Endodermal cell (in vitro differentiated cells): ENCODE measurements around the gene TNFRSF1A. TPM values are rescaled to one million over a fixed set of nuclear protein-coding genes. Genes with fewer than 3 reads are reported as not detected.
"Not testable (repeated sequence)": the region's sequence is repeated elsewhere in the genome, so short reads cannot be mapped to it uniquely, and the experiment has no call there.

Experiments used
- DNase-seq: peaks from one replicate; pipeline ENCODE4 v3.0.0-alpha.2; 2017
- H3K27ac ChIP-seq: 2 replicates; pipeline ENCODE4 v1.5.1; 2013; ENCODE audit warnings: mild to moderate bottlenecking, low read depth, low read length, moderate library complexity
- H3K27me3 ChIP-seq: 2 replicates; pipeline ENCODE4 v1.6.1; 2013; ENCODE audit warnings: mild to moderate bottlenecking, low read length, moderate library complexity; ENCODE audit not compliant: insufficient read depth, control insufficient read depth, poor library complexity, severe bottlenecking
- H3K36me3 ChIP-seq: 2 replicates; pipeline ENCODE4 v1.7.0; 2013; ENCODE audit warnings: mild to moderate bottlenecking, low read length, moderate library complexity; ENCODE audit not compliant: control insufficient read depth, insufficient read depth
- H3K4me1 ChIP-seq: one replicate; pipeline ENCODE4 v1.7.0; 2013; ENCODE audit warnings: low read length; ENCODE audit not compliant: control insufficient read depth, insufficient read depth
- H3K4me3 ChIP-seq: 2 replicates; pipeline ENCODE4 v1.5.1; 2013; ENCODE audit warnings: mild to moderate bottlenecking, low read length, moderate library complexity
- H3K9ac ChIP-seq: 2 replicates; pipeline ENCODE4 v1.6.1; 2013; ENCODE audit warnings: mild to moderate bottlenecking, low read length, moderate library complexity; ENCODE audit not compliant: poor library complexity, severe bottlenecking; ENCODE audit errors: extremely low read depth
- H3K9me3 ChIP-seq: 2 replicates; pipeline ENCODE4 v1.6.1; 2013; ENCODE audit warnings: mild to moderate bottlenecking, low read length, moderate library complexity; ENCODE audit not compliant: control insufficient read depth
- H3K27ac Mint-ChIP-seq: 2 replicates; pipeline ENCODE4 v1.8.0; 2020; ENCODE audit warnings: mixed read lengths
- H3K27me3 Mint-ChIP-seq: 2 replicates; pipeline ENCODE4 v1.8.0; 2021; ENCODE audit warnings: mild to moderate bottlenecking, mixed read lengths; ENCODE audit not compliant: insufficient read depth
- H3K36me3 Mint-ChIP-seq: 2 replicates; pipeline ENCODE4 v1.8.0; 2020; ENCODE audit warnings: low read depth, mixed read lengths
- H3K4me1 Mint-ChIP-seq: 2 replicates; pipeline ENCODE4 v1.8.0; 2020; ENCODE audit warnings: mixed read lengths
- H3K4me3 Mint-ChIP-seq: 2 replicates; pipeline ENCODE4 v1.8.0; 2020; ENCODE audit warnings: mild to moderate bottlenecking, moderate library complexity, mixed read lengths
- H3K9me3 Mint-ChIP-seq: 2 replicates; pipeline ENCODE4 v1.8.0; 2020; ENCODE audit warnings: mild to moderate bottlenecking, mixed read lengths
- CTCF ChIP-seq: fragments of 200-600 bp; sonication (generic); conservative IDR thresholded peaks from 2 replicates; pipeline ENCODE4 v1.5.0; 2021; ENCODE audit warnings: antibody characterized with exemption, mild to moderate bottlenecking
- WGBS, 2 experiments: methylation state at CpG; one replicate each; pipeline versions ENCODE4 v1.1.5 to v1.1.7; 2013; ENCODE audit warnings: missing lambda C conversion rate in 2 of 2, mixed read lengths in 1 of 2; ENCODE audit not compliant: insufficient coverage in 1 of 2, insufficient read length in 1 of 2; 5-methylcytosine and 5-hydroxymethylcytosine counted together
- total RNA-seq, 2 donors: library from RNA; stranded (reverse); fragmentation: NEBNext Ultra II Directional in 1 of 2; extraction: Animal tissue kit (Norgen Biotek cat#: 25700) in 1 of 2; gene quantifications; 2 replicates in 1 of 2; 3 replicates in 1 of 2; pipeline ENCODE4 v1.2.1, GENCODE V29; 2021

The TNFRSF1A gene
- total RNA-seq, 2 donors from 2014 or later, result 43.2 to 86.2 TPM

DNA sequence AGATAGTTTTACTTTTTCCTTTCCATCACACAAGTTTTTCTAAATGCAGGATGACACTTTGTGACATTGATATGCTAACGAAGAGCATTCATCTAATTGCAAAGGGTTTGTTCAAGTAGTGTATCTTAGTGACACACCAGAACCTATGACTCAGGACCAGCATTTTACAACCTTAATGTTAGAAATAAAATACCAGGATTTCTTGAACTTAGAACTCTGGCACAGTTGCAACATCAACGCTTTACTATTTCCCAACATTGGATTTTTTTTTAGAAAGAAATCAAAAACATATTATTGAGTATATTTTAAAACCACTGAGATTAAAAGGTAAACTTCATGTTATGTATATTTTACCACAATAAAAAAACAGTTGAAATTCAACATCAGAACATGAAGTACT, 49.3 kb downstream of the TNFRSF1A start:
- WGBS, 2 experiments, result 96 to 100% methylated on average over 1 to 2 of the region's 2 CpGs
- no peaks in the 10 kb centered on the region for H3K27me3 ChIP-seq
- DNase-seq, result no peak
- Mint-ChIP-seq H3K4me1 (peaks cover 13% of the 10 kb centered on the region), H3K4me3 (no peak overlapping the region), H3K9me3 (peaks cover 31% of the 10 kb centered on the region), H3K36me3 (peaks cover 7% of the 10 kb centered on the region), H3K27ac (no peak overlapping the region), H3K27me3 (peaks cover 3% of the 10 kb centered on the region)
- no peaks in the 10 kb centered on the region for H3K36me3 ChIP-seq
- TF ChIP-seq CTCF, result no peak
- H3K9me3 ChIP-seq, result peaks cover 6% of the 10 kb centered on the region
- no peaks in the 10 kb centered on the region for H3K4me1 ChIP-seq
- H3K9ac ChIP-seq, result no peak overlapping the region
- H3K4me3 ChIP-seq, result no peak overlapping the region
- H3K27ac ChIP-seq, result no peak overlapping the region

DNA sequence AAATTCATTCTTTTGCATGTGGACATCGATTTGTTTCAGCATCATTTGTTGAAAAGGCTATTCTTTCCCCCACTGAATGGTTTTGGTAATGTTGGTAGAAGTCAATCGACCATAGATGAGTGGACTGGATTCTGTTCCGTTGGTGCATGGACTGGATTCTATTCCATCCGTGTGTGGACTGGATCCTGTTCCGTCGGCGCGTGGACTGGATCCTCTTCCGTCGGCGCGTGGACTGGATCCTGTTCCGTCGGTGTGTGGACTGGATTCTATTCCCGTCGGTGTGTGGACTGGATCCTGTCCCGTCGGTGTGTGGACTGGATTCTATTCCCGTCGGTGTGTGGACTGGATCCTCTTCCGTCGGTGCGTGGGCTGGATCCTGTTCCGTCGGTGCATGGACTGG, 52.0 kb downstream of the TNFRSF1A start:
- not testable (repeated sequence) for H3K4me3 ChIP-seq, H3K4me1 Mint-ChIP-seq, H3K9ac ChIP-seq, H3K4me1 ChIP-seq, H3K27ac ChIP-seq, DNase-seq, H3K27me3 Mint-ChIP-seq, H3K36me3 Mint-ChIP-seq, H3K27ac Mint-ChIP-seq, H3K4me3 Mint-ChIP-seq, H3K36me3 ChIP-seq, H3K9me3 ChIP-seq, H3K27me3 ChIP-seq
- WGBS, 2 experiments, result 97 to 100% methylated on average over 1 to 12 of the region's 25 CpGs
- H3K9me3 Mint-ChIP-seq, result peaks cover 25% of the 10 kb centered on the region

DNA sequence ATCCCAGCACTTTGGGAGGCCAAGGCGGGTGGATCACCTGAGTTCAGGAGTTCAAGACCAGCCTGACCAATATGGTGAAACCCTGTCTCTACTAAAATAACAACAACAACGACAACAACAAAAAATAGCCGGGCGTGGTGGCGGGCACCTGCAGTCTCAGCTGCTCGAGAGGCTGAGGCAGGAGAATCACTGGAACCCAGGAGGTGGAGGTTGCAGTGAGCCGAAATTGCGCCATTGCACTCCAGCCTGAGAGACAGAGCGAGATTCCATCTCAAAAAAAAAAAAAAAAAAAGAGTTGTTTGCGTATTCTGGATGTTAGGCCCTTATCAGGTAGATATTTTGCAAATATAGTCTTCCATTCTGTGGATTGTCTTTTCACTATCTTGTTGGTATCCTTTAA, 52.8 kb downstream of the TNFRSF1A start:
- H3K27me3 Mint-ChIP-seq, H3K4me1 ChIP-seq, H3K9me3 ChIP-seq, H3K27me3 ChIP-seq, H3K27ac Mint-ChIP-seq, H3K4me1 Mint-ChIP-seq, H3K36me3 ChIP-seq, DNase-seq, H3K27ac ChIP-seq, H3K9ac ChIP-seq, H3K4me3 ChIP-seq, H3K4me3 Mint-ChIP-seq, H3K36me3 Mint-ChIP-seq: not testable (repeated sequence)
- whole genome bisulfite sequencing, 2 experiments, result 95 to 100% methylated on average over 3 to 9 of the region's 10 CpGs
- peaks cover 25% of the 10 kb centered on the region for H3K9me3 Mint-ChIP-seq

- Mint-ChIP-seq H3K4me1 (peaks cover 7% of the 10 kb centered on the region), H3K36me3 (peaks cover 7% of the 10 kb centered on the region)
These were observed 53.6 kb downstream of the TNFRSF1A start for GRCh38 chr12:6288235-6288634.

More at GRCh38 chr12:6288235-6288634, 53.6 kb downstream of the TNFRSF1A start:
- Histone ChIP-seq H3K36me3 (no peaks in the 10 kb centered on the region), H3K9me3 (peaks cover 6% of the 10 kb centered on the region), H3K27ac (no peak overlapping the region), H3K4me3 (no peak overlapping the region), H3K27me3 (no peaks in the 10 kb centered on the region), H3K4me1 (no peaks in the 10 kb centered on the region), H3K9ac (no peak overlapping the region)
- WGBS, 2 experiments, result 93% methylated on average over 5 of the region's 5 CpGs; no CpG with 5 or more reads in 1 of the 2 experiments
- TF ChIP-seq CTCF, result no peak
- H3K9me3 Mint-ChIP-seq, result peaks cover 25% of the 10 kb centered on the region
- H3K27ac Mint-ChIP-seq, result no peak overlapping the region
- H3K27me3 Mint-ChIP-seq, result peaks cover 7% of the 10 kb centered on the region
- no peak for DNase-seq
- no peak overlapping the region for H3K4me3 Mint-ChIP-seq
